Transverse colon (tissue), 4 donors: Measurements from ENCODE around the gene TMED10.

ENCODE experiments used
- EP300 ChIP-seq: sonication (generic); formaldehyde crosslinking; IDR thresholded peaks from one replicate; pipeline ENCODE4 v1.6.1; 2017; ENCODE audit warnings: antibody characterized with exemption, low read depth
- POLR2A ChIP-seq: fragments of 450-650 bp; IDR thresholded peaks from one replicate; pipeline ENCODE4 v1.6.1; 2016; ENCODE audit warnings: antibody characterized with exemption, mild to moderate bottlenecking, moderate library complexity
- POLR2AphosphoS5 ChIP-seq, 3 donors: sonication (generic); formaldehyde crosslinking; IDR thresholded peaks; one replicate each; pipeline ENCODE4 v1.6.1; 2016; ENCODE audit warnings: antibody characterized with exemption in 3 of 3
- TF ChIP-seq, protein P1 (sequence below), 5 experiments: fragments of 200-600 bp in 3 of 5; fragments of 450-650 bp in 2 of 5; sonication (generic) in 3 of 5; IDR thresholded peaks; 1 replicate in 2 of 5; 2 replicates in 3 of 5; pipeline ENCODE4 v1.5.1; 2016 to 2017; ENCODE audit warnings: antibody characterized with exemption in 5 of 5, inconsistent platforms in 3 of 5, mild to moderate bottlenecking in 2 of 5, moderate library complexity in 1 of 5

DNA sequence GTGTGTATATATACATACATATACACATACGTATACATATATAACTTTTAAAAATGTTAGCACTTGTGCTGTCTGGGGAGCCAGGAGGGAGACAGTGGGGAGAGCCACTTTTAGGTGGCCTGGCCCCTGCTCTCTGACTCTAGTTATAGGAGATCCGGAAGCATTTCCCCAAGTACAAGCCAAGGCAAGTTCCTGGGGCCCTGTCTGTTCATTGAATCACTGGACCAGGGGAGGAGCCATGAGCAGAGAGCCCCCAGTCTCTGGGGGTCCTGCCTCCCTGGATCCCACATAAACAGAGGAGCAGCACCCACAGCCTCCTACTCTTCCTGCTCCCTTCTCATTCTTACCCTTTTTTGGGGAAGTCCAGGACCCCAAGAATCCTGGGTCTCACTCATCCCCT lies 45.4 kb upstream of the TMED10 start:
- TF ChIP-seq, protein P1, sequence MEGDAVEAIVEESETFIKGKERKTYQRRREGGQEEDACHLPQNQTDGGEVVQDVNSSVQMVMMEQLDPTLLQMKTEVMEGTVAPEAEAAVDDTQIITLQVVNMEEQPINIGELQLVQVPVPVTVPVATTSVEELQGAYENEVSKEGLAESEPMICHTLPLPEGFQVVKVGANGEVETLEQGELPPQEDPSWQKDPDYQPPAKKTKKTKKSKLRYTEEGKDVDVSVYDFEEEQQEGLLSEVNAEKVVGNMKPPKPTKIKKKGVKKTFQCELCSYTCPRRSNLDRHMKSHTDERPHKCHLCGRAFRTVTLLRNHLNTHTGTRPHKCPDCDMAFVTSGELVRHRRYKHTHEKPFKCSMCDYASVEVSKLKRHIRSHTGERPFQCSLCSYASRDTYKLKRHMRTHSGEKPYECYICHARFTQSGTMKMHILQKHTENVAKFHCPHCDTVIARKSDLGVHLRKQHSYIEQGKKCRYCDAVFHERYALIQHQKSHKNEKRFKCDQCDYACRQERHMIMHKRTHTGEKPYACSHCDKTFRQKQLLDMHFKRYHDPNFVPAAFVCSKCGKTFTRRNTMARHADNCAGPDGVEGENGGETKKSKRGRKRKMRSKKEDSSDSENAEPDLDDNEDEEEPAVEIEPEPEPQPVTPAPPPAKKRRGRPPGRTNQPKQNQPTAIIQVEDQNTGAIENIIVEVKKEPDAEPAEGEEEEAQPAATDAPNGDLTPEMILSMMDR (IDR thresholded peaks at IDR 0.05): no peak
- TF ChIP-seq POLR2AphosphoS5 (IDR thresholded peaks at IDR 0.05): no peak
- no peak for TF ChIP-seq POLR2A
- TF ChIP-seq EP300: no peak
